Myocyte (in vitro differentiated cells): ENCODE data around the gene OR2Y1. TPM values are rescaled to one million over a fixed set of nuclear protein-coding genes. Genes with fewer than 3 reads are reported as not detected.

Source experiments
- total RNA-seq: library from RNA; depleted of rRNA; stranded (reverse); fragments of >200 nt; gene quantifications from 2 replicates; pipeline ENCODE4 v1.2.3, GENCODE V29; 2014

Gene OR2Y1
- total RNA-seq, 1 donor from 2014 or later: not detected

Other genes starting within 250 kb of the OR2Y1 start
- 8.0 and 14.5 TPM in 2 replicates for gene CNOT6, start 245.7 kb downstream of the OR2Y1 start, total RNA-seq
- not detected in 2 replicates for gene SCGB3A1, start 148.6 kb downstream of the OR2Y1 start, total RNA-seq
- 0.75 and 2.4 TPM in 2 replicates for gene FLT4, start 90.5 kb downstream of the OR2Y1 start, total RNA-seq
- gene MGAT1, start 62.7 kb upstream of the OR2Y1 start, total RNA-seq: 120 and 152 TPM in 2 replicates
- gene ZFP62, start 121.2 kb upstream of the OR2Y1 start, total RNA-seq: 12.9 and 20.1 TPM in 2 replicates
- gene BTNL8, start 159.1 kb upstream of the OR2Y1 start, total RNA-seq: not detected in 2 replicates
- 0.21 TPM in 1 of 2 replicates, not detected in the other for gene BTNL3, start 248.8 kb upstream of the OR2Y1 start, total RNA-seq